Fibroblast of mammary gland (primary cell): Measurements from ENCODE around the gene TANC1.

Experiments used
- DNase-seq: peaks from one replicate; pipeline ENCODE4 v3.0.0-alpha.2; 2010; ENCODE audit warnings: low read depth
- H3K4me3 ChIP-seq: 2 replicates; pipeline ENCODE4 v1.5.1; 2011; ENCODE audit warnings: low read depth, mild to moderate bottlenecking, low read length, moderate library complexity; ENCODE audit not compliant: control insufficient read depth
- TF ChIP-seq, protein P1 (sequence below): conservative IDR thresholded peaks from 2 replicates; pipeline ENCODE4 v1.5.1; 2011; ENCODE audit warnings: low read depth, low read length, inconsistent platforms; ENCODE audit not compliant: control insufficient read depth, insufficient read depth

The TANC1 gene

GRCh38 chr2:158968396-158969161, at the start of gene TANC1:
TANC1 (plus strand) TSS chr2:158968640; CDS start chr2:159065911, 97,271 bp downstream.
- TF ChIP-seq, protein P1, sequence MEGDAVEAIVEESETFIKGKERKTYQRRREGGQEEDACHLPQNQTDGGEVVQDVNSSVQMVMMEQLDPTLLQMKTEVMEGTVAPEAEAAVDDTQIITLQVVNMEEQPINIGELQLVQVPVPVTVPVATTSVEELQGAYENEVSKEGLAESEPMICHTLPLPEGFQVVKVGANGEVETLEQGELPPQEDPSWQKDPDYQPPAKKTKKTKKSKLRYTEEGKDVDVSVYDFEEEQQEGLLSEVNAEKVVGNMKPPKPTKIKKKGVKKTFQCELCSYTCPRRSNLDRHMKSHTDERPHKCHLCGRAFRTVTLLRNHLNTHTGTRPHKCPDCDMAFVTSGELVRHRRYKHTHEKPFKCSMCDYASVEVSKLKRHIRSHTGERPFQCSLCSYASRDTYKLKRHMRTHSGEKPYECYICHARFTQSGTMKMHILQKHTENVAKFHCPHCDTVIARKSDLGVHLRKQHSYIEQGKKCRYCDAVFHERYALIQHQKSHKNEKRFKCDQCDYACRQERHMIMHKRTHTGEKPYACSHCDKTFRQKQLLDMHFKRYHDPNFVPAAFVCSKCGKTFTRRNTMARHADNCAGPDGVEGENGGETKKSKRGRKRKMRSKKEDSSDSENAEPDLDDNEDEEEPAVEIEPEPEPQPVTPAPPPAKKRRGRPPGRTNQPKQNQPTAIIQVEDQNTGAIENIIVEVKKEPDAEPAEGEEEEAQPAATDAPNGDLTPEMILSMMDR = no peak
- peak within 1 kb of the TSS; percentile 85 for H3K4me3 ChIP-seq
- peak; percentile 85 for DNase-seq

- TF ChIP-seq, protein P1 = no peak
- H3K4me3 ChIP-seq = no peak overlapping the region
- DNase-seq = no peak
Observed at GRCh38 chr2:158921599-158922408, 46.6 kb upstream of the TANC1 start.

- no peak overlapping the region for H3K4me3 ChIP-seq
- no peak for DNase-seq
- TF ChIP-seq, protein P1 = no peak
Observed at GRCh38 chr2:158922601-158923000, 45.8 kb upstream of the TANC1 start.

DNA sequence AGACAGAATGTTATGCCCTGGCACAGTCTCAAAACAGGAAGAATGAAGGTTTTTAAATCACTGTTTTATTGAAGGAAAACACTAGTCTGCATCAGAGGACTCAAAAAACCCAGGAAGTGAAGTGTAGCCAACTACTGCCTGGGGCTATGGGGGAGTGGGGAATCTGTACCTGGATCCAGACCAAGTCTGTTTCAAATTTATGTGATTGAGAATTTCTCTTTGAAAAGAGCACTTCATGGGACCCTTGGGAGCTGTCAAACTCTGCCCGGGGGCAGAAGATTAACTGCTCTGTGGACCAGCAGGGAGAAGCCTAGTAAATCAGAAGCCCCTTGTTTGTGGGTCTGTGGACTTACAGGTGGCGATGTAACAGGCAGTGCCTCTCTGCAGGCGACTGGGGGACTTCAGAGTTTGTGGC, 45.3 kb upstream of the TANC1 start:
- H3K4me3 ChIP-seq = no peak overlapping the region
- no peak for DNase-seq
- TF ChIP-seq, protein P1 = no peak

DNA sequence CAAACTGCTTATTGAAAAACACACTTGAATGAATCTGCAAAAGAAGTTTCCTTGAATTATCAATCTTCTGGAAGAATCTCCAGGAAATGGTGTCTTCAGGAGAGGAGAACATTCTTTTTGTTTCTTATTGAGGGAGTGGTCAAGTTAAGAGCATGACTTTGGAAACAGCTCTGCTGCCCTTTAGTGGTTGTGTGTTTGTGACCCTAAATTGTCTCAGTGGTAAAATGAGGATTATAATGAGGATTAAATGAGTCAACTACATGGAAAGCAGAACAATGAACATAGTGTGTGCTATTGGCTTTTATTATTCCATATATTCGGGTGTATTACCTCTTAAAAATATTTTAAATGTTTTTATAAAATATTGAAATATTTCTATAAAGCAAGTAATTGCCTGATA, 44.8 kb upstream of the TANC1 start:
- TF ChIP-seq, protein P1 = no peak
- no peak overlapping the region for H3K4me3 ChIP-seq
- DNase-seq = no peak

DNA sequence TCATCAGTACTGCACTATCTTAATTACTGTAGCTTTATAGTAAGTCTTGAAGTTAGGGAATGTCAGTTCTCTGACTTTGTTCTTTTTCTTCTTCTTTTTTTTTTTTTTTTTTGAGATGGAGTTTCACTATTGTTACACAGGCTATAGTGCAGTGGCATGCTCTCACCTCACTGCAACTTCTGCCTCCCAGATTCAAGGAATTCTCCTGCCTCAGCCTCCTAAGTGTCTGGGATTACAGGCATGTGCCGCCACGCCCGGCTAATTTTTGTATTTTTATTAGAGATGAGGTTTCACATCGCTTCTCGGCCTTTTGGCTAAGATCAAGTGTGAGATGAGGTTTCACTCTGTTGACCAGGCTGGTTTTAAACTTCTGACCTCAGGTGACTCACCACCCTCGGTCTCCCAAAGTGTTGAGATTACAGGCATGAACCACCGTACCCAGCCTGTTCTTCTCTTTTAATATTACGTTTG, 41.9 kb upstream of the TANC1 start:
- no peak overlapping the region for H3K4me3 ChIP-seq
- TF ChIP-seq, protein P1 = no peak
- DNase-seq = peak; percentile 79
